A673 (cell line): Measurements from ENCODE around the gene ACBD7.

Experiments used
- CTCF ChIP-seq: fragments of 300-800, 200-600 bp; sonication (generic); conservative IDR thresholded peaks from 2 replicates; pipeline ENCODE4 v1.5.1; 2017; ENCODE audit warnings: low read depth, mild to moderate bottlenecking, antibody characterized with exemption, low read length, moderate library complexity, mixed read lengths
- EZH2 ChIP-seq: fragments of 200-600 bp; sonication (generic); IDR thresholded peaks from 2 replicates; pipeline ENCODE4 v1.6.1; 2017; ENCODE audit warnings: borderline replicate concordance, low read depth, mild to moderate bottlenecking, mixed read lengths, antibody characterized with exemption, low read length; ENCODE audit not compliant: poor library complexity, severe bottlenecking

- TF ChIP-seq EZH2 (no peak), CTCF (no peak)
Observed at GRCh38 chr10:15075421-15075820, 13.2 kb downstream of the ACBD7 start.
